Endothelial cell of umbilical vein (primary cell): ENCODE results near the gene DMWD. TPM values are rescaled to one million over a fixed set of nuclear protein-coding genes. Genes with fewer than 3 reads are reported as not detected.

ENCODE experiments used
- BruUV-seq: library from RNA; stranded (reverse); fragments of 400-500 nt; replicated peaks from 2 replicates; lab custom pipeline; 2021; lab: Mats Ljungman, UMichigan
- CTCF ChIA-PET: fragments of 300-600, 350-600 bp; sonication (Branson Sonifier 250); formaldehyde crosslinking; loops from one replicate; lab custom pipeline; 2021; ENCODE audit warnings: antibody characterized with exemption, inconsistent platforms; lab: Charles Lee
- POLR2A ChIA-PET: fragments of 300-600, 350-600 bp; sonication (Branson Sonifier 250); formaldehyde crosslinking; loops from one replicate; lab custom pipeline; 2021; ENCODE audit warnings: antibody characterized with exemption, inconsistent platforms; lab: Charles Lee
- DNase-seq: peaks from one replicate; pipeline ENCODE4 v3.0.0-alpha.2; 2011; ENCODE audit warnings: low read depth, low spot score
- FAIRE-seq: peaks from 2 replicates; lab custom pipeline; 2011; peaks lifted over from hg19 to GRCh38; lab: Jason Lieb, UNC
- H2AFZ ChIP-seq: 2 replicates; pipeline ENCODE4 v1.6.0; 2012; ENCODE audit warnings: low read depth, low read length, control low read depth, inconsistent platforms
- H3K27ac ChIP-seq: 2 replicates; pipeline ENCODE4 v1.5.1; 2011; ENCODE audit warnings: low read depth, mild to moderate bottlenecking, control low read depth, low read length, moderate library complexity; ENCODE audit not compliant: insufficient read depth
- H3K27me3 ChIP-seq, 2 experiments: 2 replicates each; pipeline versions ENCODE4 v1.6.0 to v1.6.1; 2011; ENCODE audit warnings: low read length in 2 of 2, mixed read lengths in 1 of 2; ENCODE audit not compliant: control insufficient read depth in 2 of 2, insufficient read depth in 2 of 2
- H3K36me3 ChIP-seq, 2 experiments: 2 replicates in 1 of 2; 3 replicates in 1 of 2; pipeline ENCODE4 v1.5.1; 2011; ENCODE audit warnings: low read length in 2 of 2, mild to moderate bottlenecking in 1 of 2, moderate library complexity in 1 of 2; ENCODE audit not compliant: control insufficient read depth in 2 of 2, insufficient read depth in 2 of 2; ENCODE audit errors: extremely low read depth in 1 of 2
- H3K4me1 ChIP-seq: 3 replicates; pipeline ENCODE4 v1.5.1; 2011; ENCODE audit warnings: mild to moderate bottlenecking, low read length; ENCODE audit not compliant: control insufficient read depth, insufficient read depth; ENCODE audit errors: extremely low read depth
- H3K4me2 ChIP-seq: 2 replicates; pipeline ENCODE4 v1.6.1; 2011; ENCODE audit warnings: low read length, control low read depth, mixed read lengths; ENCODE audit not compliant: insufficient read depth
- H3K4me3 ChIP-seq, 3 experiments: fragments of 200-600 bp in 1 of 3; sonication (generic), shearing (Covaris generic) in 1 of 3; replicated peaks in 1 of 3; 2 replicates each; pipeline ENCODE4 v1.5.1; 2011 to 2016; ENCODE audit warnings: control low read depth in 3 of 3, low read length in 3 of 3, mild to moderate bottlenecking in 2 of 3, inconsistent platforms in 1 of 3, low read depth in 1 of 3, moderate library complexity in 1 of 3; ENCODE audit not compliant: insufficient read depth in 1 of 3
- H3K79me2 ChIP-seq: 2 replicates; pipeline ENCODE4 v1.6.0; 2012; ENCODE audit warnings: low read length, inconsistent platforms; ENCODE audit not compliant: control insufficient read depth, insufficient read depth
- H3K9ac ChIP-seq: replicated peaks from 2 replicates; pipeline ENCODE3; 2011; ENCODE audit warnings: low read length, control low read depth; ENCODE audit not compliant: insufficient read depth; ENCODE audit errors: extremely low read depth
- H3K9me1 ChIP-seq: replicated peaks from 3 replicates; pipeline ENCODE4 v1.6.0; 2011; ENCODE audit warnings: mild to moderate bottlenecking, low read length; ENCODE audit not compliant: control insufficient read depth, insufficient read depth; ENCODE audit errors: extremely low read depth
- H3K9me3 ChIP-seq: replicated peaks from 2 replicates; pipeline ENCODE4 v1.5.1; 2012; ENCODE audit warnings: low read length, inconsistent platforms; ENCODE audit not compliant: control insufficient read depth, insufficient read depth
- H4K20me1 ChIP-seq: replicated peaks from 2 replicates; pipeline ENCODE3; 2011; ENCODE audit warnings: mild to moderate bottlenecking, low read length; ENCODE audit not compliant: control insufficient read depth, insufficient read depth; ENCODE audit errors: extremely low read depth
- CTCF ChIP-seq, 2 donors: IDR thresholded peaks; 1 replicate in 1 of 2; 2 replicates in 1 of 2; pipeline ENCODE4 v1.5.1; 2011; ENCODE audit warnings: low read length in 2 of 2, mild to moderate bottlenecking in 2 of 2, moderate library complexity in 2 of 2, control low read depth in 1 of 2, inconsistent platforms in 1 of 2, low read depth in 1 of 2; ENCODE audit not compliant: insufficient read depth in 1 of 2; ENCODE audit errors: extremely low read depth in 1 of 2
- EZH2 ChIP-seq: IDR thresholded peaks from 2 replicates; pipeline ENCODE4 v1.6.1; 2012; ENCODE audit warnings: borderline replicate concordance, low read depth, mild to moderate bottlenecking, moderate library complexity, low read length, inconsistent platforms; ENCODE audit not compliant: severe bottlenecking
- FOS ChIP-seq: IDR thresholded peaks from 2 replicates; pipeline ENCODE4 v1.6.1; 2011; ENCODE audit warnings: mild to moderate bottlenecking, low read length, moderate library complexity, borderline replicate concordance; ENCODE audit not compliant: insufficient read depth
- GATA2 ChIP-seq: IDR thresholded peaks from 2 replicates; pipeline ENCODE4 v1.7.0; 2011; ENCODE audit warnings: low read depth, mild to moderate bottlenecking, moderate library complexity, mixed read lengths, low read length; ENCODE audit not compliant: insufficient read length, insufficient read depth
- JUN ChIP-seq: IDR thresholded peaks from 2 replicates; pipeline ENCODE4 v1.6.1; 2011; ENCODE audit warnings: borderline replicate concordance, low read depth; ENCODE audit not compliant: insufficient read length, insufficient read depth
- MAX ChIP-seq: IDR thresholded peaks from 2 replicates; pipeline ENCODE4 v1.6.1; 2011; ENCODE audit not compliant: insufficient read depth, insufficient read length
- MYC ChIP-seq: IDR thresholded peaks from one replicate; pipeline ENCODE4 v1.6.1; 2011; ENCODE audit warnings: mild to moderate bottlenecking, low read depth, low read length
- POLR2A ChIP-seq: IDR thresholded peaks from 2 replicates; pipeline ENCODE4 v1.6.1; 2012; ENCODE audit warnings: low read depth, mild to moderate bottlenecking, control low read depth, low read length
- POLR2AphosphoS5 ChIP-seq: IDR thresholded peaks from 2 replicates; pipeline ENCODE4 v1.6.1; 2012; ENCODE audit warnings: low read depth, mild to moderate bottlenecking, control low read depth, low read length, moderate library complexity; ENCODE audit not compliant: insufficient read depth
- dilution Hi-C: fragments of 300-500 bp; cut with MboI; formaldehyde crosslinking; loops from one replicate; pipeline ENCODE4 v1.15.0; 2019; ENCODE audit warnings: low sequenced_read_pairs; ENCODE audit not compliant: extremely low pct_ligation_motif_present
- intact Hi-C: fragments of 100-400 bp; cut with micrococcal nuclease; formaldehyde crosslinking; loops from one replicate; pipeline ENCODE4 v1.10.0; 2022
- polyA plus RNA-seq, 4 experiments: library from polyadenylated mRNA; depleted of rRNA in 3 of 4; stranded (reverse) in 3 of 4; unstranded in 1 of 4; fragments of >200 nt; gene quantifications; 2 replicates each; pipeline versions ENCODE4 v1.2.1 to v1.2.3, GENCODE V29; 2011 to 2012; ENCODE audit warnings: missing spikeins in 1 of 4
- total RNA-seq: library from RNA; stranded (reverse); gene quantifications from 2 replicates; pipeline ENCODE4 v1.2.3, GENCODE V29; 2021

The DMWD gene
- total and polyA plus RNA-seq, 2 donors (not counting 3 experiments of a cell fraction or from before 2014, with no cell fraction given) = 36.9 to 81.1 TPM

- Histone ChIP-seq H3K4me1 (no peaks in the 10 kb centered on the region), H2AFZ (no peak overlapping the region), H3K9me1 (no peaks in the 10 kb centered on the region), H3K9me3 (no peaks in the 10 kb centered on the region), H3K27me3 (peaks cover 8% of the 10 kb centered on the region in 2 experiments), H3K79me2 (no peaks in the 10 kb centered on the region), H3K9ac (no peak overlapping the region), H3K27ac (no peak overlapping the region), H3K36me3 (no peaks in the 10 kb centered on the region), H3K4me2 (no peak overlapping the region), H3K4me3 (no peak overlapping the region), H4K20me1 (no peaks in the 10 kb centered on the region)
- no TSS peak for BruUV-seq
- CTCF ChIA-PET = no interaction called here
- dilution Hi-C loops (no loop called here), intact Hi-C loops (no loop called here)
- POLR2A ChIA-PET = no interaction called here
- FAIRE-seq (no peak), DNase-seq (no peak)
- no peak for TF ChIP-seq POLR2AphosphoS5
- TF ChIP-seq MYC = no peak
- no peak for TF ChIP-seq JUN
- TF ChIP-seq POLR2A = no peak
- TF ChIP-seq GATA2 = no peak
- no peak for TF ChIP-seq MAX
- no peak for TF ChIP-seq FOS
- no peak for TF ChIP-seq CTCF (IDR thresholded peaks at IDR 0.05; ENCODE audit: extremely low read depth in 1 of 2, insufficient read depth in 1 of 2, low read depth in 1 of 2, low read length in 2 of 2)
- no peak for TF ChIP-seq EZH2
These were observed 45.8 kb downstream of the DMWD start for GRCh38 chr19:45746866-45747265.
